Activated CD4-positive, alpha-beta T cell treated with anti-CD3 and anti-CD28 coated beads for 48 hours (primary cell): ENCODE data around the gene TMEM178A.
"Not testable (repeated sequence)": the region's sequence is repeated elsewhere in the genome, so short reads cannot be mapped to it uniquely, and the experiment has no call there.

ENCODE experiments used
- DNase-seq: peaks from one replicate; pipeline ENCODE4 v3.0.0-alpha.2; 2020

TMEM178A gene

DNA sequence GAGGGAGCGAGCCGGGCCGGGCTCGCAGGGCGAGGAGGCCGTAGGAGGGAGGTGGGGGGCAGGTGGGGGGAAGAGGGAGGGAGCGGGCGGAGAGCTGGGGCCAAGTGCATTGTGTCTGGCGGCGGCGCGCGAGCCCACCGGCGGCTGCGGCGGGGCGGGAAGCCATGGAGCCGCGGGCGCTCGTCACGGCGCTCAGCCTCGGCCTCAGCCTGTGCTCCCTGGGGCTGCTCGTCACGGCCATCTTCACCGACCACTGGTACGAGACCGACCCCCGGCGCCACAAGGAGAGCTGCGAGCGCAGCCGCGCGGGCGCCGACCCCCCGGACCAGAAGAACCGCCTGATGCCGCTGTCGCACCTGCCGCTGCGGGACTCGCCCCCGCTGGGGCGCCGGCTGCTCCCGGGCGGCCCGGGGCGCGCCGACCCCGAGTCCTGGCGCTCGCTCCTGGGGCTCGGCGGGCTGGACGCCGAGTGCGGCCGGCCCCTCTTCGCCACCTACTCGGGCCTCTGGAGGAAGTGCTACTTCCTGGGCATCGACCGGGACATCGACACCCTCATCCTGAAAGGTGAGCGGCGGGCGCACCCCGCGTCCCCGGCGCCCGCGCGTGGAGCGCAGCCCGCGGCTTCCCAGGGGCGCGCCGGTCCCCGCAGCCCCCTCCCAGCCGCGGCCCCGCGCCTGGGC is at the start of gene TMEM178A:
Gene TMEM178A, plus strand, starts transcription at position 107 of the 680 bp plus-strand sequence. Its CDS starts 58 bp downstream, at position 165.
- DNase-seq, result no peak

DNA sequence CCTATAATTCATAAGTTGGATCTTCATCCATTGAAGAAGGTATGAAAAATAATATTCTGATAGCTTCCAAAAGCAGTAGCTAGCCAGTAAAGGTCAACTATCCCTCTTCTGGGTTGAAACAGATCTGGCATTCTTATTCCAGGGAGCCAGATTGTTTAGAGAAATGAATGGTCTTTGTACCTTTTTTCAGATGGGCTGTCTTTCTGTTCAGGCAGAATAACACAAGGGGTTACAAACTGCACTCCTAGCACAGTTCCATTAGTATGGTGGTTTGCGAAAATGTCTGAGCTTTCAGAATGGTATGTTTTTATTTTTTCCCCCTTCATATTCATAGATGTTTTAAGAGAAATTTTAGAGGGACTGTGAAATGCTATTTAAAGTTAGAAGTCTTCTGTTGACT is 47.5 kb upstream of the TMEM178A start:
- no peak for DNase-seq

DNA sequence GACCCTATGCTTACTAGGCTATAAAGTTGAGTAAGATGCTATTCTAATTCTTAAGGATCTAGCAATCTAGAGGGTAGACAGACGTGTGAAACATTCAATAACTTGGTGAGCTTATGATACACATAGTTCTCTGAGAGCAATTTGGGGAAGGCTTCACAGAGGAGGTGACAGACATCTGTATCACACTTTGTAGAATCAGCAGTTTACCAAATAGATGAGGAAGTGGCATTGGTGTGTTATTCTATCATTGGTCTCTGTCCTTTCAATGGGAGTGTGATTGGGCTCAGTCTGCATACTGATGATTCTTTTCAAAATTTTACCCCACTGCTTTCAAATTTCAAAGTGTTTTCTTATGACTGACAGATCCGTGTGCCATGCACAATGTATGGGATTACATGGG is 47.0 kb upstream of the TMEM178A start:
- no peak for DNase-seq

DNA sequence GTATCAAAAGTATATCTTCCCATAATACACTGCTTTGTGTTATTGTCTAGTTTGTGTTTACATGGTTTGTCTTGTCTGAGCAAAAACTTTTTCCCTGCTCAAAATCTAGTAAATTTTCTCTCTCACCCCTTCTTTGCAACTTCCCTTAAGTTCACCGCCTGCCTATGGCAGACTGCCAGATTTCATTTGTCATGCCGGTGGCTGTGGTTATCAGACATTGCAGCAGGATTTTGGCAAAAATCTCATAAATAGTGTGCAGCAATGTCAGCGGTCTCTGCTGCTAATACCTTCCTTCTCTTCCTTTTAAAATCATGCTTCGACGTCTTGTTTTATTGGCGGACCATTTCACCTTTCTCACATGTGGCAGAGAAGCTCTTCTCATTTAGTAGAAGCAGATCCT is 45.6 kb upstream of the TMEM178A start:
- peak; percentile 45 for DNase-seq

DNA sequence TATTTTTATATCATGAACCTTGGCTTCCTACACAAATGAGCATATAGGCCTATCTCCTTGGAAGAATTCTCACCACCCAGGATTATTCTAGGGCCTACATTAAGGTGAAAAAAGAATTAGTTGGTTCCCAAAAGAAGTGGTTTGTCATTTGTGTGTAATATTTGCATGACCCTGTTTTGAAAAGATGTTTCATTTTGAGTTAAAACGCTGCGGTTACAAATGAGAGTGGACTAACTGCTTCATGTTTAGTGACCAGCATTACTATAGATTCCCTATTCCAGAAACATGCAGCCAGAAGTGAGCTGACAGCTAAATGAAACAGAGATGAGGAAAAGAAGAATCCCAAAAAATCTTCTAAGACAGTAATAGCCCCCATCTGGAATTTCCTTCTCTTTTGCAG is 44.1 kb upstream of the TMEM178A start:
- no peak for DNase-seq

DNA sequence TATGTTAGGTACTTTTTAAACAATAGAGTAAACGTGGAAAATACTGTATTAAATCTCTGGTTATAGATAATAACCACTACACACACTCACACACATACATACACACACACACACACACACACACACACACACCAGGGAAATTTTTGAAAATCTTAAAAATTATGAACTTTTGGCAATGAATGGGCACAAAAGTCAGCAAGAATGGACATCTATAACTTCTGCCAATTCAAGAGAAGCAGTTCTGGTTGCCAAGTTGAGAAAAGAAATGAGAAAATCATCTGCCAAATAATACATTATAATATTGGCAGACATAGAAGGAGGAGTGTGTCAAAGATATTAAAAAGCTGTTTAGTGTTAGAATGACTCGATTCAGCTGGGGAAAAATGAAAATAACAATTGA is 42.9 kb upstream of the TMEM178A start:
- DNase-seq, result no peak

DNA sequence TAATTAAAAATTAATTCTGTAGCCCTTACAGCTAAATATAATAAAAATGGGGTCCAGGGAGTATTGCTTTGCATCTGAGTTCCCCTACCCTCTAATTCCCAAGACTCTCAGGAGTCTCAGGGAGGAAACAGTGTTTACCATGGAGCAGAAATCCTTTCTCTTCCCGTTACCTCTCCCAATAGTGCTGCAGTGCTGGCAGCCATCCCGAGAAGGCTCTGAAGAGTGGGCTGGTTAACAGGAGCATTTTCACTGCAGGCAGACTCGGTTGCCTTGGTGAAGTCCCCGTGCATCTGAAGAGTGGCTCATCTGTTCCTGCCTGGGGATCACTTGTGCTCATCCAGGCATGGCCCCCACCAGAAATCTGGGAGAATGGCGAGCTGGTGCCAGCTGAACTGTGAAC is 41.8 kb upstream of the TMEM178A start:
- DNase-seq, result no peak

DNA sequence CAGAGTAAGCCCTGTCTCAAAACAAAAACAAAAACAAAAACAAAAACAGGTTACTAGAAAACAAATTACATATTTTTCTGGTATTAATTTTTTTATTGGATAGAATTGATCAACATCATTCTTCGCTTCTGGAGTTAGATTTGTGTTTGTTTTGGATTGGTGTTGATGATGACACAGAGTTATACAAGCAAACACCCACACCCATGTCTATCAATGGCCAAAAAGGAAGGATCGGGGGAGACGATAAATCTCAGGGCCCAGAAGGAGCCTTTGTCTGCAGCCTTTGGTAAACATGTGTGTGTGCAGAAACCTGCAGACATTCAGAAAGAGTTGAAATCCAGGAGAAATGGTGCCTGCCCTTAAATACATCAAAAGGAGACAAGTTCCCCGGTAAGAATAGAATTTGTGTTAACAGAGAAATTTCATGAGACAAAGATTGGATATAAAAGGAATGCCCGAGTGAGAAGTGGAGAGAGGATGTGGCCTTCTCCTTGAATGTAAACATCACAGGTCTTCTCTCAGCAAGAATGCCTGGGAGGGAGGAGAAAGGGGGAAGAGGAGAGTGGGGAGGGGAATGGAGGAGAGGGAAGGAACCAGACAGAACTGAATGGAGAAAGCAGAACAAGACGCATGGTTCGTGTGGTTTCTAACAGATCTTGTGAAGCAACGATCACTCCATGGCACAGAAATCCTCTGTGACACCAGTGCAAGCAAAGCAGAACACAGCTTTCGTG is 40.4 kb upstream of the TMEM178A start:
- no peak for DNase-seq

DNA sequence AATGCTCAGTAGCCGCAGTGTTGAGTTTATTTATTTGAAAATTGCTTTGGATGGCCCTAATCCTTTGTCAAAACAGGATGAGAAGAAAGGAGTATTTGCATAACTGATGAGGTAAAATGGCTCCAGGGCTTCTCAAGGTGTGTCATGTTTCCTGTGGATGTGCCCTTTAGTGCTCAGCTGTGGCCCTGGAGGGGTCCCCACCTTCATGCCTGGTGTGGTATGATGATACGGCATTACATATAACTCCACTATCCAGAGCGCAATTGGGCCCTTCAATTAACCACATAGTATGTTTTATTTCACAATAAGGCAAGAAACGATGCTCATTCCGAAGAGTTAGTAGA is 39.8 kb upstream of the TMEM178A start:
- no peak for DNase-seq

DNA sequence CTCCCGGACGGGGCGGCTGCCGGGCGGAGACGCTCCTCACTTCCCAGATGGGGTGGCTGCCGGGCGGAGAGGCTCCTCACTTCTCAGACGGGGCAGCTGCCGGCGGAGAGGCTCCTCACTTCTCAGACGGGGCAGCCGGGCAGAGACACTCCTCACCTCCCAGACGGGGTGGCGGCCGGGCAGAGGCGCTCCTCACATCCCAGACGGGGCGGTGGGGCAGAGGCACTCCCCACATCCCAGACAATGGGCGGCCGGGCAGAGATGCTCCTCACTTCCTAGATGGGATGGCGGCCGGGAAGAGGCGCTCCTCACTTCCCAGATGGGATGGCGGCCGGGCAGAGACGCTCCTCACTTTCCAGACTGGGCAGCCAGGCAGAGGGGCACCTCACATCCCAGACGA is 37.4 kb upstream of the TMEM178A start:
- DNase-seq, result not testable (repeated sequence)

DNA sequence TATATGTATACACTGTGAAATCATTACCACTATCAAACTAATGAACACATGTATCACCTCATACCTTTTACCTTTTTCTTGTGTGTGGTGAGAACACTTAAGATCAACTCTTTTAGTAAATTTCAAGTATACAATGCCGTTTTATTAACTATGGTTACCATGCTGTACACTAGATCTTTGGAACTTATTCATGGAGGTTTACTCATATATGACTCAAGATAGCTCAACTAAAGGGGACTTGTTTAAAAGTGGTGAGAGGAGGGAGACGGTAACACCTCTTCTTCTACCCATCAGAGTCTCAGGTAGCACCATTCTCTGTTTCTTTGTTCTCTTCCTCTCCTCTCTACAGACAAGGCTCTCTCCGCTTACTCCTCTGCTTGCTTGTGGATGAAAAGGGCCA is 36.1 kb upstream of the TMEM178A start:
- DNase-seq, result no peak

DNA sequence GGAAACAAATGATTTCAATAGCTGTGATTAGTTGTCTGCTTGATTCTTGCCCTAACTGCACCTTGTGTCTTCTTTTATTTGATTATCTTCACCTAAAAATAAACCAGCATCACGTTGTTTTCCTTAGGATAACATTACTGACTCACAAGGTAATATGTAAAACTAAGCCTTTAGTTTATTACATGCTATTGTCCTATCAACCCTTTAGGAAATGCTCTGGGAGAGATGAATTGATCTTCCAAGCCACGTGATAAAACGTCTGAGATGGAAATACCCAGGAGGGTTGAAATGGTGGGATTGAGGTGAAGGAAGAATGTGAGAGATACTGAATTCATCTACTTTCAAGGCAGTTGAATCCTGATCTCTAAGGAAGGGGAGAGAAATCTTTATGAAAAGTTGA is 34.5 kb upstream of the TMEM178A start:
- DNase-seq, result no peak

DNA sequence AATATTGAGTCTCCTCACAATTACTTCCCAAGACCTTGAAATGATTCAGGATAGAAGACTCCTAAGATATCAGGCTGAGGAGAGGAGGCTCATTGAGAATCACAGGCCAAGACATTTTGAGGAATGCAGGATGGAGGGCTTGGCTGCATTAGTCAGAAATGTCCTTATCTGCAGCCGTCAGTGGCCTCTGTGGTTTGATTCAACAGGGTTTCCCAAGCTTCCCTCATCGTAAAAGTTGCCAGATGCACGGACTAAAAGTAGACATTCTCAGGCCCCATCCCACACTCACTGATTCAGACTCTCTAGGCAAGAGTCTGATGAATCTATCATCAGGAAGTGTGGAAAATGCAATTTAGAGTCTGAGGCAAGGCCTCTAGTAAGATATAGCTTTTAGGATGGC is 34.0 kb upstream of the TMEM178A start:
- no peak for DNase-seq

DNA sequence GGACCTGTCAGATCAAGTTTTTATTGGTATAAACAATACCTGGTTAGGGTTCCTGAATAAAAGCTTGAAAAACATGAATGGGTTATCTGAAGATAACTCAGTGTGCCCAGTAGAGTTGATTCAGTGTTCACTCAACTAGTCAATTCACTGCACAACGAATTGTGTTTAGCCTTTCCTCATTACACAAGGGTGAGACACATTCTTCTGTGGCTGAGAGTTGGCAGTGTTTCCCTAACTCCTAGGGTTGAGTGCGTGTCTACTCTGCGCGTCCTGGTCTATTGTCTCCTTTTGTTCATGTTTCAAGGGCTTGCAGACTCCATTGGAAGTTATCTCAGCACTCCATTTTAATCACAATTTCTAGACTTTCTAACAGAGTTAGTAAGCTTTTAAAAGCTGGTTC is 32.8 kb upstream of the TMEM178A start:
- no peak for DNase-seq

DNA sequence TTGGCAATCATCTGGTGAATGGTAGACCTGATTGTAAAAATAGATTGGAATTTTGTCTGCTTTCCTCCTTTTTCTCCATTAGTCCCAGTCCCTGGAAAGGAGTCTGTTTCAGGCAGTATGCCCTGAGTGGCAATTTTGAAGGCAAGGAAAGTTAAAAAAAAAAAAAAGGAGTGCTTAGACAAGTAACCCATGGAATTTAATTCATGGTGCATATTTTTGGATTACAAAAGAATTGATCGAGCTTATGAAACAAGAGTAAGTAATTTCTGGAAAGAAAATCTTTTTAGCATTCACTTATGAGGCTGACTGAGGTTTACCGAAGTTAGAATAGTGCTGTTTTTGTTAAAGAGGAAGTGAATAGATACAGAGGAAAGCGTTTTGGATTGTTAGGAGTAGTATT is 29.4 kb upstream of the TMEM178A start:
- DNase-seq, result no peak

DNA sequence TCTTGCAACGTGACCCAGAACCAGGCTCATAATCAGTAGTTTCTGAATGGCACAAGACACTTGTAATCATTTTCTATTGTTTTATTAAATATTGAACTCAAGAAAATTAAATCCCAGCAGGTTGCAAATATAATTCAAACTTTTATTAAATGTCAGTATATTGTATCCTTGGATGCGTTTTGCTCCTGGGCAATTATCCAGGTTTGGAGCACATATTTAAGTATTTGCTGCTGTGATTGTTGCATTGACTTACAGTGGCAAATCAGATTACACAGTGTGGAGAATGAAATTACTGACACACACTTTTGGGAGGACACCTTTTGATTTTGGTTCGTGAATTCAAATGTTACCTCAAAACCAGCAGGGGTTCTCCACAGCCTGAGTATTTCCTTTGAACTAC is 27.1 kb upstream of the TMEM178A start:
- DNase-seq, result no peak

DNA sequence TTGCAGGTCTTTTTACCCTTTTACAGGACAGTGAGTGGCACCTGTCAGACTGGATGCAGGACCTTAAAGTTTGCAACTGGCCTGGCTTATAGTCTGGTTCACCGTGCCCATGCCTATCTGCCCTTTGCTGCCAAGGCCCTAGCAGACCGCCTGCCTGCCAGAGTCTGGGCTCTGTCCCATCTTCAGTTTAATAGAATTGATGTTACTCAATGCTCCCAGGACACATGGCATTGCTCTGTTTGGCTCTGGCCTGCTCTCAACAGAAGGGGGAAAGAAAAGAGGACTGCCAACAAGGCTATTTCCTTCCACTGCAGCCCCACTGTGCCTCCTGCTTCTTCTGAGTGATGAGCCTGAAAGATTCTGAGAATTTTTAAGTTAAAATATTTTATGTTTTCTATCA is 25.6 kb upstream of the TMEM178A start:
- DNase-seq, result no peak

DNA sequence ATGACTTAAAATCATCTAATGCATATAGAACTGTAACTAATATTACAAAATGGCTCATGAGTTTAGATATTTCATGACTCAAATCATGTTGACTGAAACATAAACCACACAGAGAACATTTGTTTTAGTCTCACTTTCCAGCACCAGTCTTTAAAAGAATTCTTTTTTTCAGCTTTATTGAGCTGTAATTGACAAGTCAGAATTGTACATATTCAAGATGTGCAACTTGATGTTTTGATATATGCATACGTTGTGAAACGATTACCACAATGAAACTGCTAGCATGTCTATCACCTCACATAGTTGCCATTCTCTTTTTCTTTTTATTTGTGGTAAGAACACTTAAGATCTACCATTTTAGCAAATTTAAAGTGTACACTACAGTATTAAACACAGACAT is 25.0 kb upstream of the TMEM178A start:
- no peak for DNase-seq

DNA sequence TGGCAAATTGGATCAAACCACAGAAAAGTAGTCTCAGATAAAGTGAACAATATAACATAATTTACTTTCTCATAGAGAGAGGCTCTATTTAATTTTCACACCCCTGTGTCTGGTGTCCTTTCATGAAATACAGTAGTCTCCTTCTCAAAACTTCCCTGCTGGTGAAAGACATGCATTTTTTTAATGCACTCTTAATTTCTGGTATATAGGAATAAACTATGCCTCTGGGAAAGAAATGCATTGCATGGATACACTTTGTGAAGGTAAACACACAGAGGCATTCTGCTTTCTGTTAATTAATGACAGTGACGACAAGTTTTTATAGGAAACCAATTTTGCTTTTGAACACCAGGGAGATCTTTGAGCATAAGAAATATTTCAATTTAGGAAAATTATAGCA is 24.1 kb upstream of the TMEM178A start:
- no peak for DNase-seq

DNA sequence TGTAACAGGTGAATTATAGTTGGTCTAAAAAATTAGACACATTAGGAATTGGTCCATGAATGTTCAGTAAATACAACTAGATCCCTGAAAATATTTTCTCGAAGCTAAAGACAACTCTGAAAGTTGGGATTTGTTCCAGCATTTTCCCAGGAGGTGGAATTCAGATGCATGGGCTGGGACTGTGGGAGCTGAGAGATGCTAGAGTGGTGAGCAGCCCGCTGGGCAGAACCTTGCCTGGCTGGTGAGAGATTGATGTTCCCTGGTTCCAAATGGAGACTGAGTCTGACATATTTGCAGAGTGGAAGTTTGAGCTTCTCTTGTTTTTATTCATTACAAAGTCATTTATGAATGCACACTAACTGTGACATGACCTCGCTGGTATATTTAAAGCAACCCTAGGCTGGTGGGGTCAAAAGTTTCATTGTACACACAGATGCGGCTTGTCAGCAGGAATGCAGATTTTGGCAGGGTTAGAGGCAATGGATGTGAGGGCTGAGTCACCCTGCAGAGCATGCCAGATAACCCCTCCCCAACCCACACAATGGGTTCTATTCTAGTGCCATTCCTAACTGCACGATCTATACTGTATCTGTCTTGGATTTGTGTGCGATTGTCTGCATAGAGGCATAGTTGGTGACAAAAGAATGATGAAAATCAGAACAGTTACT is 23.5 kb upstream of the TMEM178A start:
- DNase-seq, result no peak

DNA sequence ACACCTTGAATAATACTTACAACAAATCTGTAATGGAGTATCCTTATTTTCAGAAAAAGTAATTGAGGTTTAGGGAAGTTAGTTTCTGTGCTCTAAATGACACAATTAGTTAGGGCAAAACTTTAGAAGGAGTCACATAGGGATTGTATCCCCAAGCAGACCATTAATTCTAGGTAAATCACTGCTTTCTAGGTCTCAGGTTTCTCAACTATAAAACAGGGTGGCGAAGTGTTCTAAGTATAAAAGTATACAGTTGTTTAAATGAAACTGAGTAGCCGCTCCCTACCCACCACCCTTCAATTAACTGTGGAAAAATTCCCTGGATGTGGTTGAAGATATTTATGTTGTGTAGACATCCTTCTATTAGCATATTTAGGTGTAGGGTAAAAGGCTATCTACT is 19.9 kb upstream of the TMEM178A start:
- DNase-seq, result no peak

DNA sequence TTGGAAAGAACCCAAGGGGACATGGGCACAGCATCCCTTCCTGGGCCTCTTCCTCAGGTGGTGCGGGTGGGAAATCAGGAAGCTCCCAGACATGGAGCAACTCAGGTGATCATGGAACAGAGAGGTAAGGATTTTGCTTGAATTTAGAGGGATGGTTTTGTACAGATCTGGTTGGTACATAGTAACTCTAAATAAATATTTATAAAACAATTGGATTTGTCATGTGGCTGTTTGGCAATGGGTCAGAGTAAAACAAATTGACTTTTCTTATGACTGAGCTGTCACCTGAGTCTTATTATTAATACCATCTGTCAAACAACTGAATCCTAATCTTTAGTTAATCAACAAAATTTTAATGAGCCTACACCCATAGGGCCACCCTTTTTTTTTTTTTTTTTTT is 19.4 kb upstream of the TMEM178A start:
- DNase-seq, result no peak

DNA sequence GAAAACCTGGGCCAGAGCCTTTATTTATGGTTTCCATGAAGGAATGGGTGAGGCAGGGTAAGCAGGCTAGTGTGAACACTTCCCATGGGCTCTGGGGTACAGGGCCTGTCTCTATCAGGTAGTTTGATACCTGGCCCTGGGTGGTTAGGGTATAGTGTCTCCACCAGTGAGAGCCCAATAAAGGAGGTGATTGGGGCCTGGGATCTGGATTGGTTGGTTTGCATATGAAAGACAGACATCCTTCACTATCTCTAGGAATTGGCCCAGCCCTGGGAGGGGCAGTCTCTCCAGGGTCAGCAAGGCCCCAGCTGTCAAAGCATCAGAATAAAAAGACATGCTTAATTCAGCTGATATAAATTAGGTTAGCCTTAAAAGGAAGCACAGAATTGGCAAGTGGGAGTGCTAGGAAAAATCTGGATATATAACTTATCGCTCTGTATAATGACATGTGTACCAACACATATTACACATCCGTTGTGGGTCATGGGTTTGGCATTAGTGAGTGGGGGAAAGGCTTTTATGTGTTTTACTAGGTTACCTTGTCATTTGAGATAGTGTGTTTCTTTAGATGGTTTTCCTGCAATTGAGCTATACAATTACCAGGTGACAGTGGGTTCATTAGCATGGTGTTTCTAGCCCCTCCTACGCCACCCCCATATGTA is 18.5 kb upstream of the TMEM178A start:
- DNase-seq, result no peak

DNA sequence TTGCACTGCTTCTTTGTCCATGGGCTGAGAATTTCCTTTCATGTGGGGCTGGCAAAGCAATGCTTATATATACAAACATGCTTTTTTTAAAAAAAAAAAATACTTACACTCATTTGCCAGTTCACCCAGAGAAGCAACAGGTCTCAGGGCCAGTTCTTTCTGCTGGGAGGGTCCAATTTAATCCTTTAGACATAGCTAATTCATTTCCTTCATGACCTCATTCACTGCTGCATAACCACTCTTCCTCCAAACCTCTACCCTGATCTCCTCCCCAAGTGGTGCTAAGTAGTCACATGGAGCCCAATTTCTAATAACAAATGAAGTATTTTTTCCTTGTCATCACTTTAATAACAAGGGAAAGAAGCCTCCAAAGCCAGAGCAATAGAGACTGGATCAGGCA is 17.1 kb upstream of the TMEM178A start:
- no peak for DNase-seq
